ENCODE results near the gene UTP4. TPM values are rescaled to one million over a fixed set of nuclear protein-coding genes. Genes with fewer than 3 reads are reported as not detected.
"Not testable (repeated sequence)": the region's sequence is repeated elsewhere in the genome, so short reads cannot be mapped to it uniquely, and the experiment has no call there.

The UTP4 gene
- total RNA-seq, 1 donor from 2014 or later: 18.3 TPM

DNA sequence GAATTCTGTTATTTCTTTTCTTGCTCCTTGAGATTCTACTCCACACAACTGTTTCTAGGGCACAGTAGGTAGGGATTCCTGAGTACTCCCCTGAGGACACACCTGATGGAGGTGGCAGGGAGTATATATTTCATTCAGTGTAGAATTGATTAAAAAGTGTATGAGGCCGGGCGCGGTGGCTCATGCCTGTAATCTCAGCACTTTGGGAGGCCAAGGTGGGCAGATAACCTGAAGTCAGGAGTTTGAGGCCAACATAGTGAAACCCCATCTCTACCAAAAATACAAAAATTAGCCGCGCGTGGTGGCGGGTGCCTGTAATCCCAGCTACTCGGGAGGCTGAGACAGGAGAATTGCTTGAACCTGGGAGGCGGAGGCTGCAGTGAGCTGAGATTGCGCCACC lies 5.6 kb upstream of the UTP4 start:
- H3K27me3 ChIP-seq (ENCODE audit: control insufficient read depth in 3 of 3, insufficient read depth in 3 of 3, low read length in 3 of 3); H3K9me3 ChIP-seq (ENCODE audit: control insufficient read depth in 3 of 3, low read length in 3 of 3); H3K27ac ChIP-seq (ENCODE audit: low read depth, low read length); H3K9ac ChIP-seq (ENCODE audit: low read depth in 1 of 3, low read length in 3 of 3); H3K36me3 ChIP-seq (ENCODE audit: control insufficient read depth in 3 of 3, insufficient read depth in 3 of 3, low read length in 3 of 3); H3K4me3 ChIP-seq (ENCODE audit: low read length in 3 of 3): not testable (repeated sequence)
- H3K4me1 ChIP-seq (ENCODE audit: control insufficient read depth in 3 of 3, insufficient read depth in 3 of 3, low read length in 3 of 3): peaks cover 0 to 11% (median 3%) of the 10 kb centered on the region in 3 donors

DNA sequence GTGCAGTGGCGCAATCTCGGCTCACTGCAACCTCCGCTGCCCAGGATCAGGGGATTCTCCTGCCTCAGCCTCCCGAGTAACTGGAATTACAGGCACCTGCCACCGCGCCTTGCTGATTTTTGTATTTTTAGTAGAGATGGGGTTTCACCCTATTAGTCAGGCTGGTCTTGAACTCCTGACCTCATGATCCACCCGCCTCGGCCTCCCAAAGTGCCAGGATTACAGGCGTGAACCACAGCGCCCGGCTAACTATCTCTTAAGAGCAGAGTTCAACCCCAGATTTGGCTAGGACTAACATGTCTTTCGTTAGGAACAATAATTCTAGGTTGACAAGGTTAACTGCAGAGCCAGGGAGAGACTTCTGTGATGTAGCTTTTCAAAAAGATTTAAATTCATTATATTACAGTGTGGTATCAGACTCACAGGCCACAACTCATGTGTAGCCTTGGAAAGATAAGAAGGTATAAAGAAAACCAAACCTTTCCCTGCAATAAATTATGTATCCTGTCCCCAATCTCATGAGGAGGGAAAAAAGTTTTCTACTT lies 4.4 kb upstream of the UTP4 start:
- H3K9me3 ChIP-seq (ENCODE audit: control insufficient read depth in 3 of 3, low read length in 3 of 3): no peaks in the 10 kb centered on the region

DNA sequence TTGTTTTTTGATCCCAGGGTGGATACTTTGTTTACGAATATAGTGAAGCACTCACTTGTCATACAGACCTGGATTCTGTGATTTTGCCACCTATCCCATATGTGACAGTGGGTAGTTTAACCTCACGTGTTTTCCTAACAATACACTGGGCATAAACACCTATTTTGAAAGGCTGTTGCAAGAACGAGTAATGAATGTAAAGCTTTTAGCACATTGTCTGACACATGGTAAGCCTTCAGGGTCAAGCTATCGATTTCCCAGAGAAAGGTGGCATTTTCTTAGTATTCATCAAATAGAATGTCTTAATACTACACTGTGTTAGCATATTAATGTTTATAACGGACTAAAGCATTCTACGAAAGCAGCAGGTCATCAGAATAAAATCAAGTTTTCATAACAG lies 2.0 kb upstream of the UTP4 start:
- Histone ChIP-seq H3K9me3 (ENCODE audit: control insufficient read depth in 3 of 3, low read length in 3 of 3) (no peaks in the 10 kb centered on the region), H3K27me3 (ENCODE audit: control insufficient read depth in 3 of 3, insufficient read depth in 3 of 3, low read length in 3 of 3) (no peaks in the 10 kb centered on the region), H3K4me3 (ENCODE audit: low read length in 3 of 3) (no peak overlapping the region), H3K36me3 (ENCODE audit: control insufficient read depth in 3 of 3, insufficient read depth in 3 of 3, low read length in 3 of 3) (peaks cover 0 to 2% (median 0%) of the 10 kb centered on the region in 3 donors), H3K9ac (ENCODE audit: low read depth in 1 of 3, low read length in 3 of 3) (no peak overlapping the region), H3K27ac (ENCODE audit: low read depth, low read length) (no peak overlapping the region), H3K4me1 (ENCODE audit: control insufficient read depth in 3 of 3, insufficient read depth in 3 of 3, low read length in 3 of 3) (peaks cover 11 to 25% (median 13%) of the 10 kb centered on the region in 3 donors)

More for the DNA sequence above, 4.4 kb upstream of the UTP4 start:
- Histone ChIP-seq H3K4me1 (ENCODE audit: control insufficient read depth in 3 of 3, insufficient read depth in 3 of 3, low read length in 3 of 3) (peaks cover 3 to 14% (median 4%) of the 10 kb centered on the region in 3 donors), H3K36me3 (ENCODE audit: control insufficient read depth in 3 of 3, insufficient read depth in 3 of 3, low read length in 3 of 3) (peaks cover 0 to 2% (median 0%) of the 10 kb centered on the region in 3 donors), H3K27me3 (ENCODE audit: control insufficient read depth in 3 of 3, insufficient read depth in 3 of 3, low read length in 3 of 3) (no peaks in the 10 kb centered on the region), H3K4me3 (ENCODE audit: low read length in 3 of 3) (no peak overlapping the region), H3K27ac (ENCODE audit: low read depth, low read length) (no peak overlapping the region), H3K9ac (ENCODE audit: low read depth in 1 of 3, low read length in 3 of 3) (no peak overlapping the region)

DNA sequence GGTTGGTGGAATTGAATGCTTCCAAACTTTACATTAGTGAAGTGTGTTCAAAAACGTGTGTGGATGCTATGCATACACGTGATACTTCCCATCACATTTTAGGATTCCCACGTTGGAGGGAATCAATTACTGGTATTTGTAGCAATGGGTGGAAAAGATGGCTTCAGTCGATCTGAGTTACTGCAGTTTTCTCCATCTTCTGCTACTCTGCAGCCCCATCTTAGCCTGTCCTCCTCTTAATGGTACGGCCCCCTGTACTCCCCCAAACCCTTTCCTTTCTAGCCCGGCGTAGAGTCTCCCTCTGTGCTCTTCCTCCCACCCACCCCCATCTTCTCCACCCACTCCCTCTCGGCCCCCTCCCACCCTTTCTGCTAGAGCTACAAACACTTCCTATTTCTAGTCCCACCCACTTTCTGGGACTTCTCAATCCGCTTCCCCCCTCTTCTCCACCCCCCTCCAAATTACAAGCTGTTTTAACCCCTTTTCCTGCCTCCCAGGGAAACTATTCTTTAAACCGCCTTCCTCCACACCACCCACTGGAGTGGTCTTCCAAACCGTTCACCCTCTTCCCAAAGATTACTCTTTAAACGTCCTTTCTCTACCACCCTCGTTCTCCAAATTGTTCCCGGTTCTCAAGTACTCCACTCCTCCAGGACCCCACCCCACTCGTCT lies 1.1 kb upstream of the UTP4 start:
- Histone ChIP-seq H3K9ac (ENCODE audit: low read depth in 1 of 3, low read length in 3 of 3) (peak overlapping the region; percentile 91 to 98 (median 95)), H3K27ac (ENCODE audit: low read depth, low read length) (peak overlapping the region; percentile 86), H3K27me3 (ENCODE audit: control insufficient read depth in 3 of 3, insufficient read depth in 3 of 3, low read length in 3 of 3) (no peaks in the 10 kb centered on the region), H3K36me3 (ENCODE audit: control insufficient read depth in 3 of 3, insufficient read depth in 3 of 3, low read length in 3 of 3) (peaks cover 0 to under 1% (median 0%) of the 10 kb centered on the region in 3 donors), H3K9me3 (ENCODE audit: control insufficient read depth in 3 of 3, low read length in 3 of 3) (no peaks in the 10 kb centered on the region), H3K4me1 (ENCODE audit: control insufficient read depth in 3 of 3, insufficient read depth in 3 of 3, low read length in 3 of 3) (peaks cover 11 to 23% (median 13%) of the 10 kb centered on the region in 3 donors), H3K4me3 (ENCODE audit: low read length in 3 of 3) (peak overlapping the region; percentile 89 to 93 (median 90))

DNA sequence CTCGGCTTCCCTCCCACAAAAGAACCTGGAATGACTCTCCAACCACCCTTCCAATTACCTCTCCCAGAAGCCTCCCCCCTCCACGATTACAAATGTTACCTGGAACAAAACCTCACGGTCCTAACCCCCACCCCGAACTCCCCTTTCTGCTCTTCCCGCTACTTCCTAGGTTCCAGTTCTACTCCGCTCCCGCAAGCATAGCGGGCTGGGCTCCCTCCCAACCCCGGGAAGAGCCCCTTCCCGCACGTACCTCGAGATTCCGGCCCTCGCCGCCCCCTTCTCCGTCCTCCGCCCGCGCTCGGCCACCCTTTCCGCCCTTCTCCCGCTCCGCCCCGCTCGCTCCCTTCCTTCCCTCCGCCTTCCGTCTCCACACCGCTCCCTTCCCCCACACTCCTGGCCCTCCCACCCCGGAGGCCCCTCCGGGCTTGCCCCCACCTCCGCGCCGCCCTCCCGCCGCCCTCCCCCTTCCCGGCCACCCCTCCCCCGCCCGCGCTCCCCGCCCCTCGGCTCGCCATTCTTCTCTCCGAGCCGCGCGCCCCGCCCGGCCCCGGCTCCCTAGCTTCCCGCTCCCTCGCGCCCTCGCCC lies 518 bp upstream of the UTP4 start:
- Histone ChIP-seq H3K27me3 (ENCODE audit: control insufficient read depth in 3 of 3, insufficient read depth in 3 of 3, low read length in 3 of 3) (no peaks in the 10 kb centered on the region), H3K4me1 (ENCODE audit: control insufficient read depth in 3 of 3, insufficient read depth in 3 of 3, low read length in 3 of 3) (peaks cover 11 to 23% (median 13%) of the 10 kb centered on the region in 3 donors), H3K27ac (ENCODE audit: low read depth, low read length) (peak overlapping the region; percentile 86), H3K4me3 (ENCODE audit: low read length in 3 of 3) (peak overlapping the region; percentile 89 to 93 (median 92)), H3K36me3 (ENCODE audit: control insufficient read depth in 3 of 3, insufficient read depth in 3 of 3, low read length in 3 of 3) (peaks cover 0 to 5% (median 5%) of the 10 kb centered on the region in 3 donors), H3K9ac (ENCODE audit: low read depth in 1 of 3, low read length in 3 of 3) (peak overlapping the region; percentile 91 to 98 (median 95)), H3K9me3 (ENCODE audit: control insufficient read depth in 3 of 3, low read length in 3 of 3) (no peaks in the 10 kb centered on the region)

DNA sequence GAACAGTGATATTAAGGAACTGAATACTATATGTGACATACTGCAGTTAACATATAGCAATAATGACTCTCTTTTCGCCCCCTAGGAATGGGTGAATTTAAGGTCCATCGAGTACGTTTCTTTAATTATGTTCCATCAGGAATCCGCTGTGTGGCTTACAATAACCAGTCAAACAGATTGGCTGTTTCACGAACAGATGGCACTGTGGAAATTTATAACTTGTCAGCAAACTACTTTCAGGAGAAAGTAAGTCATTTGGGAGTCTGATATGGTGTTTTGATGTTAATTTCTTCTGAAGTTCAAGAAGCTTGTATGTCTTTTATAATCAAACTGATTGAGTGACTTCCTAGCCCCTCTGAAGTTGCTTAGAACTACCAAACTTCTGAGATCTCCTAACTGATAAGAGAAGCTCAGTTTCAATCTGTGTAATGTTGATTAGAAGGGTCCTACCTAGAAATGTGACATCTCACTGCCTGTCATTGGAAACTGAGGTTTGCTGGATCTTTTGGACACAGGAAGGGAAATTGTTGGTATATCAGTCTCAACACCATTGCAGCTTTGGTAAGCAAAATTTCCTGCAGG lies 1.0 kb downstream of the UTP4 start:
- peaks cover under 1 to 12% (median 5%) of the 10 kb centered on the region in 3 donors for H3K36me3 ChIP-seq (ENCODE audit: control insufficient read depth in 3 of 3, insufficient read depth in 3 of 3, low read length in 3 of 3)
- H3K27ac ChIP-seq (ENCODE audit: low read depth, low read length): no peak overlapping the region
- H3K9ac ChIP-seq (ENCODE audit: low read depth in 1 of 3, low read length in 3 of 3): peak overlapping the region; percentile 90 to 91 (median 90)
- H3K27me3 ChIP-seq (ENCODE audit: control insufficient read depth in 3 of 3, insufficient read depth in 3 of 3, low read length in 3 of 3): no peaks in the 10 kb centered on the region
- H3K4me1 ChIP-seq (ENCODE audit: control insufficient read depth in 3 of 3, insufficient read depth in 3 of 3, low read length in 3 of 3): peaks cover 11 to 23% (median 13%) of the 10 kb centered on the region in 3 donors
- H3K4me3 ChIP-seq (ENCODE audit: low read length in 3 of 3): peak overlapping the region; percentile 87 to 96 (median 92)
- H3K9me3 ChIP-seq (ENCODE audit: control insufficient read depth in 3 of 3, low read length in 3 of 3): no peaks in the 10 kb centered on the region

DNA sequence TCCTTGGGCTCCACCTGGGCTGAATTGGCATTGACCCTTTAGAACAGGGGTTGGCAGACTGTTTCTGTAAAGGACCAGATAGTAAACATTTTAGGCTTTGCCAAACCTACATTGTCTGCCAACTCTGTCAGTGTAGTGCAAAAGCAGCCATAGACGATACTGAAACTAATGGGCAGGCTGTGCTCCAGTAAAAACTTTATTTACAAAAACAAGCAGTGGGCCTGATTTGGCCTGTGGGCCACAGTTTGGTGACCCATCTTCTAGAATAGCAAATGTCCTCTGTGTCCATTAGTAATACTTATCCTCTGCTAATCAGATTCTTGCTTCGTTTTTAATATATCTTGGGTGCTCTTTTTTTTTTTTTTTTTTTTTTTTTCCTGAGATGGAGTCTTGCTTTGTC lies 6.2 kb downstream of the UTP4 start:
- Histone ChIP-seq H3K4me3 (ENCODE audit: low read length in 3 of 3) (no peak overlapping the region), H3K9me3 (ENCODE audit: control insufficient read depth in 3 of 3, low read length in 3 of 3) (no peaks in the 10 kb centered on the region), H3K27ac (ENCODE audit: low read depth, low read length) (no peak overlapping the region), H3K36me3 (ENCODE audit: control insufficient read depth in 3 of 3, insufficient read depth in 3 of 3, low read length in 3 of 3) (peaks cover 26 to 50% (median 39%) of the 10 kb centered on the region in 3 donors), H3K9ac (ENCODE audit: low read depth in 1 of 3, low read length in 3 of 3) (no peak overlapping the region), H3K4me1 (ENCODE audit: control insufficient read depth in 3 of 3, insufficient read depth in 3 of 3, low read length in 3 of 3) (peaks cover 2 to 5% (median 4%) of the 10 kb centered on the region in 3 donors), H3K27me3 (ENCODE audit: control insufficient read depth in 3 of 3, insufficient read depth in 3 of 3, low read length in 3 of 3) (no peaks in the 10 kb centered on the region)

DNA sequence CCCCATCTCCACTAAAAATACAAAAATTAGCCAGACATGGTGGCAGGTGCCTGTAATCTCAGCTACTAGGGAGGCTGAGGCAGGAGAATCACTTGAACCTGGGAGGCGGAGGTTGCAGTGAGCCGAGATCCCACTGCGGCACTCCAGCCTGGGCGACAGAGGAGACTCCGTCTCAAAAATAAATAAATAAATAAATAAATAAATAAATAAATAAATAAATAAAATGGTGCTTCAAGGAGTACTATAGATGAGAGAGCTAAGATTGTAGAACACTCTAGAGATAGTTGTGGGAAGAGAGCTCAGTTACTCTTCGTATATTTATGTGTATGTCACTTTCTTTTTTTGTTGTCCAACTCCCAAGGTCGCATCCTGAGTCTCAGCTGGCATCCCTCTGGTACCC lies 7.0 kb downstream of the UTP4 start:
- not testable (repeated sequence) for H3K9me3 ChIP-seq (ENCODE audit: control insufficient read depth in 3 of 3, low read length in 3 of 3); H3K4me3 ChIP-seq (ENCODE audit: low read length in 3 of 3); H3K27ac ChIP-seq (ENCODE audit: low read depth, low read length); H3K27me3 ChIP-seq (ENCODE audit: control insufficient read depth in 3 of 3, insufficient read depth in 3 of 3, low read length in 3 of 3); H3K9ac ChIP-seq (ENCODE audit: low read depth in 1 of 3, low read length in 3 of 3); H3K4me1 ChIP-seq (ENCODE audit: control insufficient read depth in 3 of 3, insufficient read depth in 3 of 3, low read length in 3 of 3)
- peaks cover 26 to 53% (median 43%) of the 10 kb centered on the region in 3 donors for H3K36me3 ChIP-seq (ENCODE audit: control insufficient read depth in 3 of 3, insufficient read depth in 3 of 3, low read length in 3 of 3)

DNA sequence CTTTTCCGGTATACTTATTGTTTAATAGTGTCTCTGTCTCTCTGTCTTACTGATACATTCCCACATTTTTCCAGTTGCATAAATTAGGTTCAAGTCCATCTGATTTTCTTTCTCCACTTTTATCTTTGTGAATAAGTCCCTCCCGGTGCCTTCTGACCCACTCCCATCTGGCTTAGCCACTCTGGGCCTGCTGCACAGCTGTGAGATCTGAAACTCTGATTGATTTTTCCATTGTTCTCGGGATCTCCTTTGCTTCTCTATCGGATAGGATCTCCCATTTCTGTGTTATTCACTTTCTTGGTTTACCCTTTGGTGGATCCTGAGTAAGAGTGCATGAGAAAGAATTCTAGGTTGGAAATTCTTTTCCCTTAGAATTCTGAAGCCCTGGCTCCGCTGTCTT lies 8.6 kb downstream of the UTP4 start:
- Histone ChIP-seq H3K36me3 (ENCODE audit: control insufficient read depth in 3 of 3, insufficient read depth in 3 of 3, low read length in 3 of 3) (peaks cover 26 to 58% (median 47%) of the 10 kb centered on the region in 3 donors), H3K4me1 (ENCODE audit: control insufficient read depth in 3 of 3, insufficient read depth in 3 of 3, low read length in 3 of 3) (no peaks in the 10 kb centered on the region), H3K9ac (ENCODE audit: low read depth in 1 of 3, low read length in 3 of 3) (no peak overlapping the region), H3K9me3 (ENCODE audit: control insufficient read depth in 3 of 3, low read length in 3 of 3) (no peaks in the 10 kb centered on the region), H3K27me3 (ENCODE audit: control insufficient read depth in 3 of 3, insufficient read depth in 3 of 3, low read length in 3 of 3) (no peaks in the 10 kb centered on the region), H3K27ac (ENCODE audit: low read depth, low read length) (no peak overlapping the region), H3K4me3 (ENCODE audit: low read length in 3 of 3) (no peak overlapping the region)

DNA sequence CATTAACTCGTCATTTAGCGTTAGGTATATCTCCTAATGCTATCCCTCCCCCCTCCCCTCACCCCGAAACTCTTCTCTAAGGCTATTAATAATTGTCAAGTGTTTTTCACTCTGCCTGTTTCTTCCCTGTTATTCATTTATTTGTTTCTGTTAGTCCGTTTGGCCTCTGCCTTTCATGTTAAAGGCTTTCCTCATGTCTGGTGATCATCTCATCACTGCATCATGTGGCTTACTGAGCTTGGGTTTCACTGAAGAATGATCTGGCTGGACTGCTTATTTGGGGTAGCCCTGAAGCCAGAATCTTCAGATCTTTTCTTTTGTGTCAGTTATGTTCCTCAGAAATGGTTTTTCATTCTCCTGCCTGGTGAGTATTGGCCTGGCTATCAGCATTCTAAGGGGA lies 9.5 kb downstream of the UTP4 start:
- Histone ChIP-seq H3K9ac (ENCODE audit: low read depth in 1 of 3, low read length in 3 of 3) (no peak overlapping the region), H3K36me3 (ENCODE audit: control insufficient read depth in 3 of 3, insufficient read depth in 3 of 3, low read length in 3 of 3) (peaks cover 26 to 53% (median 42%) of the 10 kb centered on the region in 3 donors), H3K4me1 (ENCODE audit: control insufficient read depth in 3 of 3, insufficient read depth in 3 of 3, low read length in 3 of 3) (no peaks in the 10 kb centered on the region), H3K27me3 (ENCODE audit: control insufficient read depth in 3 of 3, insufficient read depth in 3 of 3, low read length in 3 of 3) (no peaks in the 10 kb centered on the region), H3K27ac (ENCODE audit: low read depth, low read length) (no peak overlapping the region), H3K4me3 (ENCODE audit: low read length in 3 of 3) (no peak overlapping the region), H3K9me3 (ENCODE audit: control insufficient read depth in 3 of 3, low read length in 3 of 3) (no peaks in the 10 kb centered on the region)
